Neural cell (in vitro differentiated cells): Measurements from ENCODE around the gene OR4E1.

Experiments used
- SMC3 ChIP-seq: fragments of 450-650 bp; conservative IDR thresholded peaks from 2 replicates; pipeline ENCODE4 v1.6.1; 2014; ENCODE audit warnings: antibody characterized with exemption, mild to moderate bottlenecking, moderate library complexity; ENCODE audit not compliant: poor library complexity
- TF ChIP-seq, protein P1 (sequence below): IDR thresholded peaks from 2 replicates; pipeline ENCODE4 v1.6.1; 2012; ENCODE audit warnings: borderline replicate concordance

DNA sequence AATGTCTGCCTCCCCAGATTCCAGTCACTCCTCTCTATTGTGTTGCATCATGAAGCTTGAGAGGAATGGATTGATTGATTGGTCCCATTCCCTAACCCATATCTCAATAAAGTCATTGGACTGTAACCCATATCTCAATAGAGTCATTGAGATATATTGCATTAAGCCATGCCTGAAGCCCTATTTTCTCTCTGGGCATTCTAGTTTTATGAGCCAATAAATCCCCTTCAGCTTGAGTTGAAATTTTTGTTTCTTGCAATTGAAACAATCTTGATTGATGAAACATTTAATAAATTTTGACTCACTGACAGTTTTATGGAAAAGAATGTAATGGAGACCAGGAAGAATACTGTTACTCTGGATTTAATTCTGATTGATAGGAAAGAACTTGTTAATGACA is 20.8 kb upstream of the OR4E1 start:
- TF ChIP-seq, protein P1, sequence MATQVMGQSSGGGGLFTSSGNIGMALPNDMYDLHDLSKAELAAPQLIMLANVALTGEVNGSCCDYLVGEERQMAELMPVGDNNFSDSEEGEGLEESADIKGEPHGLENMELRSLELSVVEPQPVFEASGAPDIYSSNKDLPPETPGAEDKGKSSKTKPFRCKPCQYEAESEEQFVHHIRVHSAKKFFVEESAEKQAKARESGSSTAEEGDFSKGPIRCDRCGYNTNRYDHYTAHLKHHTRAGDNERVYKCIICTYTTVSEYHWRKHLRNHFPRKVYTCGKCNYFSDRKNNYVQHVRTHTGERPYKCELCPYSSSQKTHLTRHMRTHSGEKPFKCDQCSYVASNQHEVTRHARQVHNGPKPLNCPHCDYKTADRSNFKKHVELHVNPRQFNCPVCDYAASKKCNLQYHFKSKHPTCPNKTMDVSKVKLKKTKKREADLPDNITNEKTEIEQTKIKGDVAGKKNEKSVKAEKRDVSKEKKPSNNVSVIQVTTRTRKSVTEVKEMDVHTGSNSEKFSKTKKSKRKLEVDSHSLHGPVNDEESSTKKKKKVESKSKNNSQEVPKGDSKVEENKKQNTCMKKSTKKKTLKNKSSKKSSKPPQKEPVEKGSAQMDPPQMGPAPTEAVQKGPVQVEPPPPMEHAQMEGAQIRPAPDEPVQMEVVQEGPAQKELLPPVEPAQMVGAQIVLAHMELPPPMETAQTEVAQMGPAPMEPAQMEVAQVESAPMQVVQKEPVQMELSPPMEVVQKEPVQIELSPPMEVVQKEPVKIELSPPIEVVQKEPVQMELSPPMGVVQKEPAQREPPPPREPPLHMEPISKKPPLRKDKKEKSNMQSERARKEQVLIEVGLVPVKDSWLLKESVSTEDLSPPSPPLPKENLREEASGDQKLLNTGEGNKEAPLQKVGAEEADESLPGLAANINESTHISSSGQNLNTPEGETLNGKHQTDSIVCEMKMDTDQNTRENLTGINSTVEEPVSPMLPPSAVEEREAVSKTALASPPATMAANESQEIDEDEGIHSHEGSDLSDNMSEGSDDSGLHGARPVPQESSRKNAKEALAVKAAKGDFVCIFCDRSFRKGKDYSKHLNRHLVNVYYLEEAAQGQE, result no peak
- no peak for TF ChIP-seq SMC3
